Astrocyte (in vitro differentiated cells and primary cell): ENCODE measurements around the gene COL9A3.

ENCODE experiments used
- EZH2 ChIP-seq: IDR thresholded peaks from 2 replicates; pipeline ENCODE4 v1.6.1; 2012; ENCODE audit warnings: mild to moderate bottlenecking, low read length, inconsistent platforms; ENCODE audit not compliant: insufficient read depth
- TF ChIP-seq, protein P1 (sequence below): IDR thresholded peaks from 2 replicates; pipeline ENCODE4 v1.5.1; 2011; ENCODE audit warnings: low read depth, mild to moderate bottlenecking, inconsistent platforms, low read length, moderate library complexity; ENCODE audit not compliant: insufficient read depth

DNA sequence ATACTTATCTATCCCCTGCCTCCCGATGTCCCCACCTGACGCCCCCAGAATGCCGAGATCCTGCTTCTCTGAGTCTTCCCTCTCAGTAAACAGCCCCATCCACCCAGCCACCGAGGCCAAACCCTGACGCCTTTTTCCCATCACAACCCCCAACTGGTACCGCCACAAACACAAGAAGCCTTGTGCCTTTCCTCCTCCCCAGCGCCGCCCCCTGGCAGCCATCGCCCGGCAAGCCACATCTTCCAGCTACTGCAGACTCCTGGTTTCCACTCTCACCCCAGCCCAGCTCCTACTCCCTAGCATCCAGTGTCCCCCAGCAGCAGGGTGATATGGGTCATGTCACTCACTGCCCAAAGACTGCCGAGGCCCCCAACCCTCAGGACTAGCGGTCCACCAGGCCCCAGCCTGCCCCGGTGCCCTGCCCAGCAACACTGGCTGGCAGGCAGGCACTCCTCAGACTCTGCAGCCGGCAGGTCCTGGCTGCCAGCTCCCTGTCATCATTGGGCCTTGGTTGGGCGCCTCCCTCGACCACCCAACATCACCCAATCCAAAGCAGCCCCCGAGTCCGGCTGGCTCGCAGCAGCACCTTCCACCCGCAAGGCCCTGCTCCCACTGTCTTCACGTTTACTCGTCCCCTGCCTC lies 33.6 kb downstream of the COL9A3 start:
- TF ChIP-seq, protein P1, sequence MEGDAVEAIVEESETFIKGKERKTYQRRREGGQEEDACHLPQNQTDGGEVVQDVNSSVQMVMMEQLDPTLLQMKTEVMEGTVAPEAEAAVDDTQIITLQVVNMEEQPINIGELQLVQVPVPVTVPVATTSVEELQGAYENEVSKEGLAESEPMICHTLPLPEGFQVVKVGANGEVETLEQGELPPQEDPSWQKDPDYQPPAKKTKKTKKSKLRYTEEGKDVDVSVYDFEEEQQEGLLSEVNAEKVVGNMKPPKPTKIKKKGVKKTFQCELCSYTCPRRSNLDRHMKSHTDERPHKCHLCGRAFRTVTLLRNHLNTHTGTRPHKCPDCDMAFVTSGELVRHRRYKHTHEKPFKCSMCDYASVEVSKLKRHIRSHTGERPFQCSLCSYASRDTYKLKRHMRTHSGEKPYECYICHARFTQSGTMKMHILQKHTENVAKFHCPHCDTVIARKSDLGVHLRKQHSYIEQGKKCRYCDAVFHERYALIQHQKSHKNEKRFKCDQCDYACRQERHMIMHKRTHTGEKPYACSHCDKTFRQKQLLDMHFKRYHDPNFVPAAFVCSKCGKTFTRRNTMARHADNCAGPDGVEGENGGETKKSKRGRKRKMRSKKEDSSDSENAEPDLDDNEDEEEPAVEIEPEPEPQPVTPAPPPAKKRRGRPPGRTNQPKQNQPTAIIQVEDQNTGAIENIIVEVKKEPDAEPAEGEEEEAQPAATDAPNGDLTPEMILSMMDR: no peak
- no peak for TF ChIP-seq EZH2
